SH-SY5Y (cell line): Measurements from ENCODE around the gene LONP2.

ENCODE experiments used
- GATA2 ChIP-seq: IDR thresholded peaks from 2 replicates; pipeline ENCODE4 v1.6.1; 2011; ENCODE audit warnings: mild to moderate bottlenecking, low read depth, low read length
- GATA3 ChIP-seq: IDR thresholded peaks from 2 replicates; pipeline ENCODE4 v1.6.1; 2011; ENCODE audit warnings: low read depth, mild to moderate bottlenecking, low read length, moderate library complexity

GRCh38 chr16:48330841-48331192, 86.7 kb downstream of the LONP2 start:
- TF ChIP-seq GATA3 = no peak
- TF ChIP-seq GATA2 = no peak
